NCI-H345 treated with DMSO at 0.1 percent for 48 hours (cell line): ENCODE data around the gene PTPN9.
"Not testable (repeated sequence)": the region's sequence is repeated elsewhere in the genome, so short reads cannot be mapped to it uniquely, and the experiment has no call there.

Experiments
- DNase-seq: peaks from one replicate; lab custom pipeline; 2025; ENCODE audit not compliant: unreplicated experiment; lab: John Stamatoyannopoulos, UW

The PTPN9 gene

DNA sequence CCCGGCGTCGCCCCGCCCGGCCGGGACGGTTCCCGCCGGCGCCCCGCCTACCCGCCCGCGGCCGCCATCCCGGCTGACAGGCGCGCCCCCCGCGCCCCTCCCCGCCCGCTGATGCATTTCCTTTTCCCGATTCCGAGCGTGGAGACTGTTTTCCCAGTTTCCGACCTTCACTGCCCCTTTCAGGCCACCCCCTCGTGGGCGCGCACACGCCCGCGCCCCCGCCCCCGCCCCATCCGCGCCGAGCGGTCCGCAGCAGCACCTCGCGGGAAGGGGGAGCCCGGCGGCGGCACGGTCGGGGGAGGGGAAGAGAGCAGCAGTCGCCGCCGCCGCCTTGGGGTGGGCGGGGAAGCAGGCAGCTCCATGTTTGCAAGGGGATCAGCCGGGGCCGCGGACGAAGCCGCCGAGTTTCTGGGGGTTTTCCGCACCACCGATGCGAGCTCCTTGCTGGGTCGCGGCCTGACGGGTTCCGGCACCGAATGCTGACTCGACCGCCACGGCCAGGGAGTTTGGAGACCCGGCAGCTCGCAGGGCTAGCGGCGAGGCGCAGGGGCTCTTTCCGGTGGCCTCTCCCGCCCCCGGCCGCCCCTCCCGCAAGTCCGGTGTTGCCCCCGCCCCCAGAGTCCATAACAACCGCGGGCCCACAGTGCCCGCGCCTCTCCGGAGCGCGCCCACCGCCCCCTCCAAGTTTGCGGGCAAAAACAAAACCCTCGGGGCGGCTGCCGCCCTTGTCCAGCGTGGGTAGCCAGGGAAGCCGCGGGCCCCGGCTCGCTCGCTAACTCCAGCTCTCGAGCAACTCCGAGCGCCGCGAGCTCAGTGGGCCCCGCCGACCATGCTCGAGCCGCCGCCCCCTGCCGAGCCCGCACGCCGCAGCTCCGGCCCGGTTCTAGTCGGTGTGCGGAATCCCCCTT lies 124.4 kb downstream of the PTPN9 start:
- DNase-seq = peak; percentile 24

DNA sequence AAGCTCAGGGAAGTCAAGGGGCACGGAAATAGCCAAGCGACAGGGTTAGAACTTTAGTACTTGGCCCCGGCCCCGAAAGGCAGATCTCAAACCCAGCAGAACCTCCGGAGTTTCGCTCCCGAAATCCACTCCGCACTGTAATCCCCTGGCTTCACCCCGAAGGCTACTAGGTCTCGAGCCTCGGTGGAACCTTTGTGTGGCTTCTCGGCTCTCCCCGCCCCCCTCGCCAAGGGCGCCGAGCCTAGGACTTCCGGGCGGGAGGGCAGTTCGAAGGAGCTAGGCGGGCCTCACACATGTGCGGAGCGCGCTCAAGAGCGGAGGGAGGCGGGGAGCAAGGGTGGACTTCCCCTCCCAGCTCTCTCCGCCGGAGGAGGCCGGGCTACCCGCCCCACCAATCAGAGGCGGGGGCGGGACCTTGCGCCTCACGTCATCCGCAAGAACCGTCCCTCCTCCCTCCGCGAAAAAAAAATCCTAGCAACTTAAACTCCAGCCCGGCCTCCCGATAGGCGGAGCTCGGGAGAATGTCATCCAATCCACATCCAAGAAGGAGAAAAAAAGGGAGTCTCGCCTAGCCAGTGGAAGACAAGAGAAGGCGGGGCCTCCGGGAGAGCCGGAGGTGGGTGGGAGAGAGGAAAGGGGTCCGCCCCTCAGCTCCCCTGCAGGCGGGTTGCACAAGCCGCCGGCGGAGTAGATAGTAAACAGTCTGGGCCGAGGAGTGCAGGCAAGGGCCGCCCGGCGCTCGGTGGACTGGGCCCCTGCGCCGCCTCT lies 125.2 kb downstream of the PTPN9 start:
- peak; percentile 94 for DNase-seq

DNA sequence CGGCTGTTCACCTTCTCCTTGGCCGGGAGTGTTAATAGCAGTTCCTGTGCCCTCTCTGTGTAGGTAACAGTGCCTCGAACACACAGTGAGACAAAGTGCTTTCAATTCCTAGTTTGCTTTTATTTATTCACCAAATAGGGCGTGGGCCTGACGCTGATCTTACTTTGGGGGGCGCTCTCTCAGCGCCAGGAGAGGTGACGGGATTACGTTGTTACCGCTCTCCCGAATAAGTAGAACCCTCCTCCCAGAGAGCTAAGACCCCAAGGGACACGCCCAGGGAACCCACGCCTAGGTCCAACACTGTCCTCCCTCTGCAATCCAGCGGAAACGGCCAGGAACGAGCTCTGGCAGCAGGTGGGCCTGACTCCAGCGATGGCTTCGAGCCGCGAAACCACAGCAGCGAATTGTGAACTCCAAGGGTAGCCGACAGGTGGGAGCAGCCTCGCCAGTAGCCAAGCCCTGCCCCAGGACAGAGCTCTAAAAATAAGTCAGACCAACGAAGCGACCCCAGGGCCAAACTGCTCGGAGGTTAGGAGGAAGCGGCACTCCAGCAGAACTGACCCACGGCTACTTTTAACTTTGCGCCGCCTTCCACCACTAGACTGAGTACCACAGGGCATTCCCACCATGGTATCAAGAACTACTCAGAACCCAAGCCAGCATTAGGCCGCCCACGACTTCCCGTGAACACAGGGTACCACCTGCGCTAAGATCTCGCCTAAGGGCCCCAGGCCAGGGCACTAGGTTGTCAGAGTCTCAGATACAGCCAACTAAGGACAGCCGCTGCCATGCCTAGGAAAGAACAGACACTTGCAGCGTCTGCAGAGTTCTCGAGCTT lies 126.0 kb downstream of the PTPN9 start:
- DNase-seq = no peak

DNA sequence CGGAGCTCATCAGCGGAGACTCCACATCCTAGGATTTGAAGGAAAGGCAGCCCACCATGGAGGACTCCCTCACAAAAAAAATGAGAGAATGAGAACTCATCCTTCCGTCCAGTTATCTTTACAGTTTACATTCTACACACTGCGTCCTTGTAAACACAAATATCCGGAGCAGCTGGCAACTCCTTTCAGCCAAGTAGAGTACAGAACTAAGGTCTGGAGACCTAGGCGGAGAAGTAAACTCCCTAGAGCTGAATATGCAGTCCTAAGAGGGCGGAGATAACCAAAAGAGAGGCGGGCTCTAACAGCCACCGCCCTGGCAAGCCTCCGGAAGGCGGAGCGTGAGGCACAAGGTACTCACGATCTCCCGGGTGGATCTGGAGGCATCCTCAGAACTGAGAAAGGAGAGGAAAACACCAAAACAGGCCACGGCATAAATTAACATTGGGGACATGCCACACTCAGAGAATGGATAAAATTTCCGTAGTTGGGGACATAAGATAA lies 126.7 kb downstream of the PTPN9 start:
- DNase-seq = peak; percentile 39

DNA sequence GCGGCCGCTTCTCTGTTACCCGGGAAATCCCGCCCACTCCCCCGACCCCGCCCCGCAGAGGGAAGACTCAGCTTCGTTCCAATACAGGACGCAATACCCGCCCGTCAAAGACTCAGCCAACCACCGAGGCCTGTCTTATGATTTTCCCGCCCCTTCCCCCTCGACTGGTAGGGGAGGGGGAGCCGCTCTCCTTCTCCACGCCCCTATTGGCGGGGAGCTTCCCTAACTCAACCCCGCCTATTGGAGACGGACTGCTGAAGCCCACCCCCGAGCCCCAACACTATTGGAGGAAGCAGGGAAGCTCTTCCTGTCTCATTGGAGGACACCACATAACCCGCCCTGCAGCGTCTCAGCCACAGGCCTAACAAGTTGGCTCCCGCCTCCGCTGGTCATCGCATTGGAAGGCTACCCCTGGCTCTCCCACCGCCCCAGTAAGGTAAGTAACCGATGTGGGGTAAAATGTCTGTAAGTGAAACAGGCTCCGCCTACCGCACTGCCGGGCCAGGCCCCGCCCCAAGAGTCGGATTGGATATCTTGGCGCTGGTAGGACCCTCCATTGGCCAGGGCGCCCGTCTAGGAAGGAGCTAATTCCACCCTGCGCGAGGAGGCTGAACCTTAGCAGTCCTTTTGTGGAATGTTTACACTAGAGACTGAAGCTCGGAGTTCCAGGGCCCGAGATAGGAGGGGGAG lies 127.3 kb downstream of the PTPN9 start, which contains the start of gene SIN3A:
Gene SIN3A (minus strand): TSS at position 17 of the 690 bp plus-strand sequence. CDS start 21,315 bp downstream, outside the sequence.
- DNase-seq = peak; percentile 94

DNA sequence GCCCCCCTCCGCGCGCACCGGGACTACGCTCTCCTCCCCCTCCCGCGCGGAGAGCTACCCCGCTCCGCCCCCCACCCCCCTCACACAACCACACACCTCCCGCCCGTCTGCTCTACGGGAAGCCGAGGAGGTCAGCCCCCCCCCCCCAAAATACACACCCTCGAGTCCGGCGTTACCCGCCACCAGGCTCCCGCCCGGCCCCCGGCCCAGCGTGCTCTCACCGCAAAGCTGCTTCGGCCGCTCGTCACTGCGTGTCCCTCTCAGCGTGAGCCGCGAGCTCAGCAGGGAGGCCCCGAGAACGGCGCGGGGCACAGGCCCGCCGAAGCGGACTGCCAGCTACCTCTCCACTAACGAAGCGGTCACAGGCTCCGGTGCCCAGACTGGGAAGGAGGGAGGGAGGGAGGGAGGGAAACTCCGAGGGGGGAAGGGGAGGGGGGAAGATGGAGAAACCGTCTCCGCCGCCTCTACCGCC lies 127.9 kb downstream of the PTPN9 start:
- DNase-seq = no peak

DNA sequence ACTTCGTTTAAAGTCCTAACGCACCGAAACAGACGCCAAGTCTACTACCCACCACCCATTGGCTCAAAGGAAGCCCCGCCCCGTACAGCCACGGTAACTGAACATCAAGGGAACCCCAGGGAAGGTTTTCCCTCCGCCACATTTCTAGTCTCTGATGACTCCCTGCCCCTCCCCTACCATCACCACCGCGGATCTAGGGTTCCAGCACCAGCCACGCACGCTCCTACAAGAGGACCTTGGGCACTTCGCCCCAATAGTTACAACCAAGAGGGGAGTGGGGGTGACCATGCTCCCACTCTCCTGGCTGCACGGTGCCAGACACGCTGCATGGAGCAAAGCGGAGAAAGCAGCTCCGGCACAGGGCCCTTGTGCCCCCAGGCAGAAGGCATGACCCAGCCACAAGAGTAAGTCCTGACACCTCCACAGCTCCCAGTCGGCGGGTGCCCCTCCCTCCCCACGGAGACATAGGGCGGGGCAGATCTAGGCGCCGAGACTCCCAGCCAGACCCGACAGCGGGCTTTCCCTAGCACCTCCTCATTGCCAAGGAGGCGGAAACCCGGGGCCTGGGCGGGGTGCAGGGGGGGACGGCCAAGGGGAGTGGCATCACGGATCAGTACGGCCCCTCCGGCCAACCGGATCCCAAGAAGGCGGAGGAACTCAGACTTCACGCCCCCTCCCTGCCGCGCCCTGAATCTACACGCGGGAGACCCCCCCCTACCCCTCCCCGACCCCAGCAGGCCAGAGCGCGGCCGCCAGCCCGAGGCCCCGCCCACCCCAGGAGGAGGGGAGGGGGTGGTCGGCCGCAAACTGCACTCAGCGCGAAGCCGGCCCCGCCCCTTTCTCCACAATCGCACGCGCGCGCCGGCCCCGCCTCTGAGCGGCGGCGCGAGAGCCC lies 128.6 kb downstream of the PTPN9 start:
- peak; percentile 90 for DNase-seq

DNA sequence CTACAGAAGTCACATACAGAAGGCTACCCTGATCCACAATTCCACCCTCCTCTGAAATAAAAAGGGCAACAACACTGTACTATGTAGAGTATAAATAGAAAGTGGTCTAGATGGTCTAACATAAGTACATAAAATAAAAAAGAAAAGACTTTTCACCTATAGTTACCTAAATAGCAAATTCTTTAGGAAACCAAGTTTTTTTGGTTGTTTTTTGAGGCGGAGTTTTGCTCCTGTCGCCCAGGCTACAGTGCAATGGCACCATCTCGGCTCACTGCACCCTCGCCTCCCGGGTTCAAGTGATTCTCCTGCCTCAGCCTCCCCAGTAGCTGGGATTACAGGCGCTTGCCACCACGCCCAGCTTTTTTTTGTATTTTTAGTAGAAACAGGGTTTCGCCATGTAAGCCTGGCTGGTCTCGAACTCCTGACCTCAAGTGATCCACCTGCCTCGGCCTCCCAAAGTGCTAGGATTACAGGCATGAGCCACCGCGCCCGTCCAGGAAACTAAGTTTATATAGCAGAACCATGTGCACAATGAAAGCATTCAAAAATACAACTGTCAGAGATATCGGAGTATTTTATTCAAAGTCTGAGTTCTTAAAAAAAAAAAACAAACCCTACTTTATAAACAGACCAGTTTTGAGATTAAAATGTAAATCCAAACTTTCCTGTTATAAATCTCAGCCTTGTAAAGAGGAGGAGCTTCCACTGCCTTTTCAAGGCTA lies 129.4 kb downstream of the PTPN9 start:
- no peak for DNase-seq

DNA sequence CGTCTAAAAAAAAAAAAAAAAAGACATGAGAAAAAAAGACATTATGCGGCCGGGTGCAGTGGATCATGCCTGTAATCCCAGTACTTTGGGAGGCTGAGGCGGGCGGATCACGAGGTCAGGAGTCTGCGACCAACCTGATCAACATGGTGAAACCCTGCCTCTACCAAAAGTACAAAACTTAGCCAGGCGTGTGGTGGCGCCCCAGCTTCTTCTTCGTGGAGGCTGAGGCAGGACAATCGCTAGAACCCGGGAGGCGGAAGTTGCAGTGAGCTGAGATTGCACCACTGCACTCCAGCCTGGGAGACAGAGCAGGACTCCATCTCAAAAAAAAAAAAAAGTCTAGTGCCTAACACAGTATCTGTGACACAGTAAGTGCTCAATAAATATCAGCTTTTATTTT lies 130.9 kb downstream of the PTPN9 start:
- DNase-seq = not testable (repeated sequence)

DNA sequence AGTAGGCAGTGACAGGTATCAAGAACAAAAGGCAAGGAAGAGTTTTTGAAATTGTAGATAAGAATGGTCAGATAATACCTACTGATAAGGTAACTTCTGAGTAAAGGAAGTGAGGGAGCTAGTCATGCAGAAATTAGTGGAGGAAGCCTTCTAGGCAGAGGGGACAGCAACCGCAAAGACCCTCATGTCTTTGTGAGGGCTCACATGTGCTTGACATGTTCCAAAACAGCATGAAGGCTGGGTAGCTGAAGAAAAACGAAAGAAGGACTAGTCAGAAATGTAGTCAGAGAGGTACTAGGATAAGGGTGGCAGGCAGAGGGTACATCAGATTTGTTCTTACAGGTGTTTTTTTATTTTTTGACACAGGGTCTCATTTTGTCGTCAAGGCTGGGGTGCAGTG lies 133.0 kb downstream of the PTPN9 start:
- no peak for DNase-seq

DNA sequence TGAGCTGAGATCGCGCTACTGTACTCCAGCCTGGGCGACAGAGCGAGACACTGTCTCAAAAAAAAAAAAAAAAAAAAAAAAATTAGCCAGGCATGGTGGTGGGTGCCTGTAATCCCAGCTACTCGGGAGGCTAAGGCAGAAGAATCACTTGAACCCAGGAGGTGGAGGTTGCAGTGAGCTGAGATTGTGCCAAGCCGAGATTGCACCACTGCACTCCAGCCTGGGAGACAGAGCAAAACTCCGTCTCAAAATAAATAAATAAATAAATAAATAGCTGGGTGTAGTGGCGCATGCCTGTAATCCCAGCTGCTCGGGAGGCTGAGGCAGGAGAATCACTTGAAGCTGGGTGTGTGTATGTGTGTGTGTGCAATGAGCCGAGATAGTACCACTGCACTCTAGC lies 133.8 kb downstream of the PTPN9 start:
- not testable (repeated sequence) for DNase-seq

DNA sequence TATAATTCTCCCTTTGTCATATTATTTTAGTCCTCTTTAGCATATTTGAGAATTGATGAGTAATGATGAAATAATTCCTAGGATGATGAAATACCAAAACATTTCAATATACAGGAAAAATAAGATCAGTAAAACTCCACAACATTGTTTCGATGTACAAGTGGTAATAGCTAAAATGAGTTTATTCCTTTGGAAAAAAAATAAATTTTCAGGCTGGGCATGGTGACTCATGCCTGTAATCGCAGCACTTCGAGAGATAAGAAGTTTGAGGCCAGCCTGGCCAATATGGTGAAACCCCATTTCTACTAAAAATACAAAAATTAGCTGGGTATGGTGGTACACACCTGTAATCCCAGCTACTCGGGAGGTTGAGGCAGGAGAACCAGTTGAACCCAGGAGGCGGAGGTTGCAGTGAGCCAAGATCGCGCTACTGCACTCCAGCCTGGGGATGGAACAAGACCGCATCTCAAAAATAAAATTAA lies 135.1 kb downstream of the PTPN9 start:
- not testable (repeated sequence) for DNase-seq

DNA sequence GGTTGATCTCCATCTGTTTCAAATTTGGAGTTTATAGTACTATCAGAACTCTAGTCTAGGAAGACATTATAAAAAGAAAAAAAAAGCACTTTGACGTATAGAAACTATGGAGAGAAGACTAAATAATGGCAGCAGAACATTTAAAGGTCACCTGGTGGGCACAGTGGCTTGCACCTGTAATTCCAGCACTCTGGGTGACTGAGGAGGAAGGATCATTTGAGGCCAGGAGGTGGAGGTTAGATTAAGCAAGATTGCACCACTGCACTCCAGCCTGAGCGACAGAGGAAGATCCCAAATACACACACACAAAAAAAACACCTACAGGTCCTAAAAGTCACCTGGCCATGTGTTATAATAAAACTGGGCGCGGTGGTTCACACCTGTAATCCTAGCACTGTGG lies 141.4 kb downstream of the PTPN9 start:
- DNase-seq = no peak

DNA sequence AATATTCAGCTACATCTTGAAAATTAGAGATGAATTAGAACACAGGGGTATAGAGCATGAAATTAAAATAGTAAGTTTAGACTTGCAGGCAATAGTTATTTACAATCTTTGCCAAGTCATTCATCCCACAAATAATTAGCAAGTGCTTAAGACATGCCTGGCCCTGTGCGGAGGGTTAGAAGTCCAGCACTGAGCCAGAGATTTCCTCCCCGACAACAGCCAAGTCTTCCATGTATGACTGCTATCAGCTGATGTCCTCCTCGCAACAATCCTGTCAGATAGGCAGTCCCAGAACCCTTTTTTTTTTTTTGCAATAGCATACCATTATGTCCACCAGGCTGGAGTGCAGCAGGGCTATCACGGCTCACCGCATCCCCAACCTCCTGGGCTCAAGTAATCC lies 142.2 kb downstream of the PTPN9 start:
- DNase-seq = no peak

DNA sequence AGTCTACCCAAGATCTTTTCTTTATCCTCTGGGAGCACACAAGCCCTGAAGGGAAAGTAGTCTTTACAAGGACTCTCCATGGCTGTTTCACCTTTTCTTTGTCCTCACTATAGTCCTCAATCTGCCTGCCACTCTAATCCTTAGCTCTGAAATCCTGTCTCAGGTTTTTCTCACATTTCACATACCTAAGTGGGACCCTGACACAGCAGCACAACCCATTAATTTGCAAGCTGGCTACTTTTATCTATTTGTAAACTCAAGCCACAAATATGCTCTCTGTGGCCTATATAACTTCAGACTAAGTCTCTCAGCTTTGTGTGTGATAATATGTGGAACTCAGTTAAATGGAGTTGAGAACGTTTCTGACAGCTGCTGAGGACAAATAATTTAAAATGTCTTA lies 147.4 kb downstream of the PTPN9 start:
- DNase-seq = no peak

DNA sequence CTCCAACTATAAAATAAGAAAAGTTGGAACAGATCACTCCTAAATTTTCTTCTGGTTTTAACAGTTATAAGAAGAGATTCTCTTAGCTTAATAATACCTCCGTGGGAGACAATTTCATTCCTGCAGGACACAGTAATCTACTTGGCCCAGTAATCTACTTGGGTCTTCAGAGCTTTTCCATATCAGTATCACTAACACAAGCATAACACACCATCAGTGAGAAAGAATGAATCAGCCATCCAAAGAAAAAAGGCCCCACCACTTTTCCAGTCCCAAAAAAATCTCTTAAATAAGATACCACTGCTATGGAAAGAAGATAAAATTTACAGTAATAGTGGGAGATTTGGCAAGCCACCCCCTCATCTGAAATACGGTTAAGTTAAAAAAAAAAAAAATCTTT lies 147.8 kb downstream of the PTPN9 start:
- no peak for DNase-seq

DNA sequence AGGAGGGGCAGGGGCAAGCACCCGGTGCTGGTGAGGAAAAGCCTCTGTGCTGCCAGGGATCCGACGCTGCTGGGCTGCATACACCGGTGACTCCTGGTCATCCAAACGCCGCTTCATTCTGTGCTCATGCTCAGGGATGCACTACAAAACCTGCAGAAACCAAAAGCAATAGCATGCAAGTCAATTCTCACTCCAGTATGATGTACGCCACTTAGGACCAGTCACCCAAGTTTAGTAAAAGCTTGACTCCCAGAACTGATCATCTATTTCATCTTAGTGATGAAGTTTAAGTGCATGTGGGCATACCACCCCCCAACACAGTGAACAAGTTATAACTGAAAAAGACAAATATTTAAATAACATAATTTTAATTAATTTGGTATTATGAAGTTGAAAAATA lies 148.9 kb downstream of the PTPN9 start:
- no peak for DNase-seq

DNA sequence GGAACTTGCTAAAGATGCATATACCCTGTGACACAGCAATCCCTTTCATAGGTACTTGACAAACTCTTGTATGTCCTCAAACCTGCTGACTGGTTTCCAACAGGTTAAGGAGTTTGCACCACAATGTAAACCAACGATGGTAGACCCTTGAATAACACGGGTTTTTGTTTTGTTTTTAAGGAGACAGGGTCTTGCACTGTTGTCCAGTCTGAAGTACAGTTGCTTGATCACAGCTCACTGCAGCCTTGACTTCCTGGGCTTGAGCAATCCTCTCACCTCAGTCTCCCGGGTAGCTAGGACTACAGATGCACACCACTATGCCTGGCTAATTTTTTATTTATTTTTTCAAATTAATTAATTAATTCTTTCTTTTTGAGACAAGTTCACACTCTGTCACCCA lies 151.0 kb downstream of the PTPN9 start:
- DNase-seq = no peak
